C4-2B (cell line): Measurements from ENCODE around the gene SLC1A2.

Source experiments
- ZFX ChIP-seq: fragments of 450-650 bp; IDR thresholded peaks from 2 replicates; pipeline ENCODE4 v1.6.1; 2017
- TF ChIP-seq, protein P1 (sequence below): fragments of 450-650 bp; conservative IDR thresholded peaks from 2 replicates; pipeline ENCODE4 v1.5.1; 2017; ENCODE audit warnings: mild to moderate bottlenecking

GRCh38 chr11:35335226-35335625, 84.1 kb downstream of the SLC1A2 start:
- TF ChIP-seq, protein P1, sequence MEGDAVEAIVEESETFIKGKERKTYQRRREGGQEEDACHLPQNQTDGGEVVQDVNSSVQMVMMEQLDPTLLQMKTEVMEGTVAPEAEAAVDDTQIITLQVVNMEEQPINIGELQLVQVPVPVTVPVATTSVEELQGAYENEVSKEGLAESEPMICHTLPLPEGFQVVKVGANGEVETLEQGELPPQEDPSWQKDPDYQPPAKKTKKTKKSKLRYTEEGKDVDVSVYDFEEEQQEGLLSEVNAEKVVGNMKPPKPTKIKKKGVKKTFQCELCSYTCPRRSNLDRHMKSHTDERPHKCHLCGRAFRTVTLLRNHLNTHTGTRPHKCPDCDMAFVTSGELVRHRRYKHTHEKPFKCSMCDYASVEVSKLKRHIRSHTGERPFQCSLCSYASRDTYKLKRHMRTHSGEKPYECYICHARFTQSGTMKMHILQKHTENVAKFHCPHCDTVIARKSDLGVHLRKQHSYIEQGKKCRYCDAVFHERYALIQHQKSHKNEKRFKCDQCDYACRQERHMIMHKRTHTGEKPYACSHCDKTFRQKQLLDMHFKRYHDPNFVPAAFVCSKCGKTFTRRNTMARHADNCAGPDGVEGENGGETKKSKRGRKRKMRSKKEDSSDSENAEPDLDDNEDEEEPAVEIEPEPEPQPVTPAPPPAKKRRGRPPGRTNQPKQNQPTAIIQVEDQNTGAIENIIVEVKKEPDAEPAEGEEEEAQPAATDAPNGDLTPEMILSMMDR = no peak
- TF ChIP-seq ZFX = no peak
